Smooth muscle cell (in vitro differentiated cells): Measurements from ENCODE around the gene TNFRSF19. TPM values are rescaled to one million over a fixed set of nuclear protein-coding genes. Genes with fewer than 3 reads are reported as not detected.

Experiments
- DNase-seq: peaks from one replicate; lab custom pipeline; 2025; ENCODE audit not compliant: unreplicated experiment; lab: John Stamatoyannopoulos, UW
- H2AFZ ChIP-seq: fragments of 200-600 bp; sonication (generic); 2 replicates; pipeline ENCODE4 v1.6.0; 2016; ENCODE audit warnings: antibody characterized with exemption, low read depth, mild to moderate bottlenecking
- H3F3A ChIP-seq: fragments of 200-600 bp; sonication (generic); 2 replicates; pipeline ENCODE4 v1.6.0; 2017; ENCODE audit warnings: antibody characterized with exemption, low read depth
- H3K27ac ChIP-seq: fragments of 200-600 bp; sonication (generic); 2 replicates; pipeline ENCODE4 v1.5.1; 2016; ENCODE audit warnings: low read depth, mild to moderate bottlenecking
- H3K27me3 ChIP-seq: fragments of 200-600 bp; sonication (generic); 2 replicates; pipeline ENCODE4 v1.6.1; 2016; ENCODE audit warnings: low read depth, mild to moderate bottlenecking
- H3K36me3 ChIP-seq: fragments of 200-600 bp; sonication (generic); 2 replicates; pipeline ENCODE4 v1.5.1; 2016; ENCODE audit warnings: low read depth
- H3K4me1 ChIP-seq: fragments of 200-600 bp; sonication (generic); 2 replicates; pipeline ENCODE4 v1.5.1; 2016; ENCODE audit warnings: low read depth
- H3K4me2 ChIP-seq: fragments of 200-600 bp; sonication (generic); 2 replicates; pipeline ENCODE4 v1.6.0; 2016; ENCODE audit warnings: mild to moderate bottlenecking
- H3K4me3 ChIP-seq: fragments of 200-600 bp; sonication (generic); 2 replicates; pipeline ENCODE4 v1.5.1; 2016; ENCODE audit warnings: mild to moderate bottlenecking
- H3K79me2 ChIP-seq: fragments of 200-600 bp; sonication (generic); 2 replicates; pipeline ENCODE4 v1.6.0; 2016; ENCODE audit warnings: low read depth, mild to moderate bottlenecking
- H3K9ac ChIP-seq: fragments of 200-600 bp; sonication (generic); 2 replicates; pipeline ENCODE4 v1.6.0; 2016; ENCODE audit warnings: low read depth
- H3K9me3 ChIP-seq: fragments of 200-600 bp; sonication (generic); replicated peaks from 2 replicates; pipeline ENCODE4 v1.5.1; 2016; ENCODE audit warnings: low read depth
- H4K20me1 ChIP-seq: fragments of 200-600 bp; sonication (generic); 2 replicates; pipeline ENCODE4 v1.6.0; 2016; ENCODE audit warnings: low read depth
- CTCF ChIP-seq: fragments of 200-600 bp; sonication (generic); IDR thresholded peaks from 2 replicates; pipeline ENCODE4 v1.5.1; 2017; ENCODE audit warnings: borderline replicate concordance, mild to moderate bottlenecking, antibody characterized with exemption; ENCODE audit not compliant: insufficient read depth, poor library complexity, severe bottlenecking
- WGBS: methylation state at CpG from one replicate; pipeline ENCODE4 v1.1.7; 2016; ENCODE audit warnings: low lambda C conversion rate; 5-methylcytosine and 5-hydroxymethylcytosine counted together
- polyA plus RNA-seq: library from polyadenylated mRNA; unstranded; fragments of >200 nt; fragmentation: Nextera tagmentation; extraction: Ambion mirVana; gene quantifications from 2 replicates; pipeline ENCODE4 v1.2.1, GENCODE V29; 2016
- total RNA-seq: library from RNA; depleted of rRNA; stranded (reverse); fragments of >200 nt; gene quantifications from 2 replicates; pipeline ENCODE4 v1.2.3, GENCODE V29; 2014

Gene TNFRSF19
- total and polyA plus RNA-seq, 2 experiments from 2014 or later, result 15.5 to 34.3 TPM

- no peaks in the 10 kb centered on the region for H3K79me2 ChIP-seq
- no peak overlapping the region for H3K4me2 ChIP-seq
- H3K9me3 ChIP-seq, result no peaks in the 10 kb centered on the region
- H3K27me3 ChIP-seq, result no peaks in the 10 kb centered on the region
- no peaks in the 10 kb centered on the region for H3K36me3 ChIP-seq
- H3F3A ChIP-seq, result peaks cover 5% of the 10 kb centered on the region
- no peaks in the 10 kb centered on the region for H4K20me1 ChIP-seq
- H3K4me3 ChIP-seq, result no peak overlapping the region
- no peak for DNase-seq
- 81% methylated on average over 4 of the region's 4 CpGs for WGBS
- TF ChIP-seq CTCF, result no peak
- no peak overlapping the region for H3K9ac ChIP-seq
- no peak overlapping the region for H2AFZ ChIP-seq
- no peak overlapping the region for H3K27ac ChIP-seq
- peaks cover 9% of the 10 kb centered on the region for H3K4me1 ChIP-seq
Measured at GRCh38 chr13:23563085-23563845, 6.9 kb upstream of the TNFRSF19 start.

GRCh38 chr13:23567906-23568460 is 2.2 kb upstream of the TNFRSF19 start:
- H3F3A ChIP-seq, result peaks cover 6% of the 10 kb centered on the region
- 59% methylated on average over 9 of the region's 9 CpGs for WGBS
- H3K4me3 ChIP-seq, result no peak overlapping the region

GRCh38 chr13:23570921-23571315 is 706 bp downstream of the TNFRSF19 start:
- peak; percentile 10 for TF ChIP-seq CTCF
- H3K9me3 ChIP-seq, result no peaks in the 10 kb centered on the region
- H3K79me2 ChIP-seq, result peaks cover 46% of the 10 kb centered on the region
- peak overlapping the region; percentile 57 for H3K9ac ChIP-seq
- H3K4me3 ChIP-seq, result peak overlapping the region; percentile 55
- H4K20me1 ChIP-seq, result no peaks in the 10 kb centered on the region
- H3K4me2 ChIP-seq, result peak overlapping the region; percentile 87
- peak overlapping the region; percentile 64 for H3K27ac ChIP-seq
- no peaks in the 10 kb centered on the region for H3K36me3 ChIP-seq
- H3K27me3 ChIP-seq, result no peaks in the 10 kb centered on the region
- peak overlapping the region; percentile 67 for H2AFZ ChIP-seq
- no peak for DNase-seq
- peaks cover 6% of the 10 kb centered on the region for H3F3A ChIP-seq
- peaks cover 40% of the 10 kb centered on the region for H3K4me1 ChIP-seq
- 36% methylated on average over 2 of the region's 2 CpGs for WGBS

More at GRCh38 chr13:23567906-23568460, 2.2 kb upstream of the TNFRSF19 start:
- H4K20me1 ChIP-seq, result no peaks in the 10 kb centered on the region
- no peak overlapping the region for H2AFZ ChIP-seq
- no peak overlapping the region for H3K4me2 ChIP-seq
- H3K27ac ChIP-seq, result no peak overlapping the region
- H3K9ac ChIP-seq, result no peak overlapping the region
- no peak for TF ChIP-seq CTCF
- no peaks in the 10 kb centered on the region for H3K9me3 ChIP-seq
- no peak for DNase-seq
- peaks cover 19% of the 10 kb centered on the region for H3K79me2 ChIP-seq
- H3K27me3 ChIP-seq, result no peaks in the 10 kb centered on the region
- peaks cover 40% of the 10 kb centered on the region for H3K4me1 ChIP-seq
- H3K36me3 ChIP-seq, result no peaks in the 10 kb centered on the region
